ENCODE measurements around the gene NDUFV3. TPM values are rescaled to one million over a fixed set of nuclear protein-coding genes. Genes with fewer than 3 reads are reported as not detected.

Gene NDUFV3
- total and polyA plus RNA-seq, 2 of the 8 experiments (the other 6 are each of a cell fraction or from before 2014, with no cell fraction given) = 17.0 to 44.4 TPM

DNA sequence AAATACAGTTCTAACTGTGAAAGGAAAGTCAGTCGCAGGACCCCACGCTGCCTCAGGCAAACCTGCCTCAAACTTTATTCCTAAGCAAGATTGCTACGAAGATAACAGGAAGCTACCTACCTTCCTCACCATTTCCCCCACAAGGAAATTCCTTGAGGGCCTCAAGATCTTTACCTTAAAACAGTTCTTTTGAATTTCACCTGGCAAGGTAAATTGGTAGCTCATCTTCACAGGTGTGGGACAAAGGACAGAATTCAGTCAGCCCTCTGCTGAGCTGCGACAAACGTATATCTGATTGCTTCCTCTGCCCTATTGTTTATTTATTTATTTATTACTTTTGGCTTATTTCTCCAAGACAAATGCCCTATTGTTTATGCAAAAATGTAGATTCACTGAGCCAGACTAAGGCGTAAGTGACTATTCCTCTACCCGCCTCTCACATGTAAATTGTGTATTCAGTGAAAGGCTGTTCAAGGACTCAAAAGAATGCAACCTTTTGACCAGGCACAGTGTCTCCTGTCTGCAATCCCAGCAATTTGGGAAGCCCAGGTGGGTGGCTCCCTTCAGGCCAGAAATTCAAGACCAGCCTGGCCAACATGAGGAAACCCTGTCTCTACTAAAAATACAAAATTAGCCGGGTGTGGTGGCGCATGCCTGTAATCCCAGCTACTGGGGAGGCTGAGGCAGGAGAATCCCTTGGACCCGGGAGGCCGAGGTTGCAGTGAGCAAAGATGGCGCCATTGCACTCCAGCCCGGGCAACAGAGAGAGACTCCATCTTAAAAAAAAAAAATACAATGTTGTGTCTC lies 63.9 kb downstream of the NDUFV3 start (continued):
- no peak for TF ChIP-seq GTF2F1 (IDR thresholded peaks at IDR 0.05; ENCODE audit: borderline replicate concordance, low read depth, low read length)
- no peak for TF ChIP-seq CBX5 (IDR thresholded peaks at IDR 0.05; ENCODE audit: low read depth, low read length)
- TF ChIP-seq EZH2 (IDR thresholded peaks at IDR 0.05; ENCODE audit: low read depth, low read length, severe bottlenecking) = no peak
- peak in 1 of 2 experiments; percentile 9; a peak in 1 of 3 replicates for TF ChIP-seq EP300 (IDR thresholded peaks at IDR 0.05; ENCODE audit: borderline replicate concordance in 1 of 2, low read depth in 2 of 2, low read length in 2 of 2)
- no peak for TF ChIP-seq SP4 (IDR thresholded peaks at IDR 0.05; ENCODE audit: low read length)
- TF ChIP-seq RAD21 (IDR thresholded peaks at IDR 0.05 in 1 of 2, conservative IDR thresholded peaks at IDR 0.05 in 1 of 2; ENCODE audit: low read depth in 2 of 2, low read length in 2 of 2) = no peak
- TF ChIP-seq POU5F1 (IDR thresholded peaks at IDR 0.05; ENCODE audit: low read depth, low read length) = 0 out of 2 replicates have a peak, but pooled peaks have one; percentile 34
- TF ChIP-seq SIN3A (conservative IDR thresholded peaks at IDR 0.05 in 1 of 2, IDR thresholded peaks at IDR 0.05 in 1 of 2; ENCODE audit: low read depth in 1 of 2, low read length in 2 of 2) = no peak
- no peak for TF ChIP-seq CREB1 (IDR thresholded peaks at IDR 0.05)
- TF ChIP-seq HDAC2 (IDR thresholded peaks at IDR 0.05; ENCODE audit: borderline replicate concordance in 1 of 2, low read depth in 2 of 2, low read length in 2 of 2) = 0 out of 4 replicates have a peak, but pooled peaks of 1 of the 2 experiments have one; percentile 54
- peak; percentile 9 for TF ChIP-seq ASH2L (IDR thresholded peaks at IDR 0.05; ENCODE audit: low read length)

Measured in H1 (cell line).